ENCODE measurements around the gene FXN.

- TF ChIP-seq OSR1 (CRISPR knock-in tag; IDR thresholded peaks at IDR 0.05) (no peak), RARB (CRISPR knock-in tag; IDR thresholded peaks at IDR 0.05) (no peak), ARNTL (CRISPR knock-in tag; IDR thresholded peaks at IDR 0.05; ENCODE audit: borderline replicate concordance, low read depth) (no peak)
Observed at GRCh38 chr9:69086769-69087168, 51.2 kb downstream of the FXN start.

Measured in SK-N-SH treated with all-trans-retinoic acid at 6 μM for 48 hours (cell line).